ENCODE data around the gene JMJD4.

Gene JMJD4

GRCh38 chr1:227748496-227749182 is 13.5 kb upstream of the JMJD4 start:
- DNase-seq, result no peak

GRCh38 chr1:227747948-227748495 is 12.9 kb upstream of the JMJD4 start:
- no peak for DNase-seq

GRCh38 chr1:227747382-227747781 is 12.3 kb upstream of the JMJD4 start:
- DNase-seq, result no peak

GRCh38 chr1:227746676-227747075 is 11.6 kb upstream of the JMJD4 start:
- no peak for DNase-seq

GRCh38 chr1:227745568-227746265 is 10.6 kb upstream of the JMJD4 start:
- no peak for DNase-seq

- DNase-seq, result no peak
Observed at GRCh38 chr1:227744668-227745067, 9.6 kb upstream of the JMJD4 start.

- DNase-seq, result no peak
Observed at GRCh38 chr1:227742738-227743715, 7.9 kb upstream of the JMJD4 start.

GRCh38 chr1:227741166-227741870 is 6.2 kb upstream of the JMJD4 start:
- no peak for DNase-seq

GRCh38 chr1:227740401-227740960 is 5.4 kb upstream of the JMJD4 start:
- DNase-seq, result no peak

- no peak for DNase-seq
Observed at GRCh38 chr1:227739636-227740035, 4.5 kb upstream of the JMJD4 start.

GRCh38 chr1:227738820-227739219 is 3.7 kb upstream of the JMJD4 start:
- no peak for DNase-seq

- no peak for DNase-seq
Observed at GRCh38 chr1:227736814-227737432, 1.8 kb upstream of the JMJD4 start.

- no peak for DNase-seq
Observed at GRCh38 chr1:227735539-227736285, 610 bp upstream of the JMJD4 start.

- no peak for DNase-seq
Observed at GRCh38 chr1:227734546-227734855, 601 bp downstream of the JMJD4 start.

- DNase-seq, result no peak
Observed at GRCh38 chr1:227733751-227734545, 1.2 kb downstream of the JMJD4 start.

- no peak for DNase-seq
Observed at GRCh38 chr1:227733309-227733705, 1.8 kb downstream of the JMJD4 start.

GRCh38 chr1:227732586-227733308 is 2.4 kb downstream of the JMJD4 start:
- no peak for DNase-seq

GRCh38 chr1:227731696-227732585 is 3.2 kb downstream of the JMJD4 start:
- DNase-seq, result no peak
